WTC11 (cell line): ENCODE measurements around the gene RREB1.

Experiments
- ATF2 ChIP-seq: sonication (generic); formaldehyde crosslinking; IDR thresholded peaks from 2 replicates; pipeline ENCODE4 v1.8.1; 2022; ENCODE audit warnings: low read depth, missing genetic modification reagents, borderline replicate concordance
- CTCF ChIP-seq: fragments of 200-600 bp; IDR thresholded peaks from 2 replicates; pipeline ENCODE4 v1.8.0; 2022; ENCODE audit warnings: antibody characterized with exemption
- FOXJ3 ChIP-seq: sonication (generic); formaldehyde crosslinking; IDR thresholded peaks from 2 replicates; pipeline ENCODE4 v1.9.0; 2021; ENCODE audit warnings: missing genetic modification reagents, mild to moderate bottlenecking, borderline replicate concordance
- IRF1 ChIP-seq: sonication (generic); formaldehyde crosslinking; IDR thresholded peaks from 2 replicates; pipeline ENCODE4 v1.8.0; 2023; ENCODE audit warnings: missing genetic modification reagents
- JUN ChIP-seq: sonication (generic); formaldehyde crosslinking; IDR thresholded peaks from 2 replicates; pipeline ENCODE4 v1.8.0; 2023; ENCODE audit warnings: mild to moderate bottlenecking, missing genetic modification reagents
- KAT7 ChIP-seq: sonication (generic); formaldehyde crosslinking; IDR thresholded peaks from 2 replicates; pipeline ENCODE4 v1.8.1; 2023; ENCODE audit warnings: missing genetic modification reagents, mild to moderate bottlenecking, borderline replicate concordance
- NFYB ChIP-seq: sonication (generic); formaldehyde crosslinking; conservative IDR thresholded peaks from 2 replicates; pipeline ENCODE4 v1.8.0; 2022; ENCODE audit warnings: low read depth, missing genetic modification reagents
- NR2C2 ChIP-seq: sonication (generic); formaldehyde crosslinking; IDR thresholded peaks from 2 replicates; pipeline ENCODE4 v1.8.0; 2022; ENCODE audit warnings: mild to moderate bottlenecking, missing genetic modification reagents
- SP1 ChIP-seq: sonication (generic); formaldehyde crosslinking; conservative IDR thresholded peaks from 2 replicates; pipeline ENCODE4 v1.8.1; 2022; ENCODE audit warnings: missing genetic modification reagents
- USF1 ChIP-seq: sonication (generic); formaldehyde crosslinking; IDR thresholded peaks from 2 replicates; pipeline ENCODE4 v1.8.0; 2022; ENCODE audit warnings: mild to moderate bottlenecking, missing genetic modification reagents
- ZBTB43 ChIP-seq: sonication (generic); formaldehyde crosslinking; IDR thresholded peaks from 2 replicates; pipeline ENCODE4 v1.8.1; 2023; ENCODE audit warnings: mild to moderate bottlenecking, missing genetic modification reagents
- ZNF138 ChIP-seq: sonication (generic); formaldehyde crosslinking; conservative IDR thresholded peaks from 2 replicates; pipeline ENCODE4 v1.8.1; 2022; ENCODE audit warnings: mild to moderate bottlenecking, moderate library complexity, missing genetic modification reagents
- ZNF416 ChIP-seq: fragments of 250-450 bp; sonication (Bioruptor Pico); IDR thresholded peaks from 2 replicates; pipeline ENCODE4 v1.9.0; 2021; ENCODE audit warnings: mild to moderate bottlenecking, inconsistent platforms

- TF ChIP-seq ZNF138 (CRISPR knock-in tag), result no peak
- no peak for TF ChIP-seq IRF1 (CRISPR knock-in tag)
- no peak for TF ChIP-seq JUN (CRISPR knock-in tag)
- no peak for TF ChIP-seq KAT7 (CRISPR knock-in tag)
- TF ChIP-seq CTCF, result no peak
- no peak for TF ChIP-seq ZBTB43 (CRISPR knock-in tag)
- TF ChIP-seq NR2C2 (CRISPR knock-in tag), result no peak
- TF ChIP-seq NFYB, result no peak
- no peak for TF ChIP-seq SP1
- TF ChIP-seq ATF2, result no peak
- TF ChIP-seq FOXJ3 (CRISPR knock-in tag), result no peak
- TF ChIP-seq ZNF416 (CRISPR knock-in tag), result no peak
- no peak for TF ChIP-seq USF1 (CRISPR knock-in tag)
Measured at GRCh38 chr6:7138046-7138531, 30.3 kb downstream of the RREB1 start.
